B cell (primary cell): Measurements from ENCODE around the gene DKK3. TPM values are rescaled to one million over a fixed set of nuclear protein-coding genes. Genes with fewer than 3 reads are reported as not detected.

Experiments
- ATAC-seq: fragments of 200-7000 bp; cut with Tn5 transposase; one replicate; pipeline ENCODE4 v1.10.0; 2021; ENCODE audit warnings: low read depth, mild to moderate bottlenecking, moderate number of reproducible peaks, moderate library complexity
- CTCF ChIA-PET: fragments of 350-600 bp; sonication (Branson Sonifier 250); formaldehyde crosslinking; loops from one replicate; lab custom pipeline; 2021; ENCODE audit warnings: antibody characterized with exemption, inconsistent platforms; lab: Charles Lee
- POLR2A ChIA-PET: fragments of 350-600 bp; sonication (Branson Sonifier 250); formaldehyde crosslinking; loops from one replicate; lab custom pipeline; 2021; ENCODE audit warnings: antibody characterized with exemption; lab: Charles Lee
- DNase-seq: peaks from one replicate; pipeline ENCODE4 v3.0.0; 2013
- H2AFZ ChIP-seq: 2 replicates; pipeline ENCODE4 v1.6.1; 2012; ENCODE audit warnings: mild to moderate bottlenecking, low read depth, low read length; ENCODE audit not compliant: insufficient read depth, poor library complexity, severe bottlenecking
- H3K27ac ChIP-seq, 2 donors: 1 replicate in 1 of 2; 2 replicates in 1 of 2; pipeline ENCODE4 v1.5.1; 2012 to 2013; ENCODE audit warnings: low read length in 2 of 2, mild to moderate bottlenecking in 2 of 2, moderate library complexity in 1 of 2
- H3K27me3 ChIP-seq, 4 experiments: fragments of 200-600 bp in 1 of 4; sonication (generic) in 1 of 4; replicated peaks in 1 of 4; 1 replicate in 2 of 4; 2 replicates in 2 of 4; pipeline versions ENCODE4 v1.6.1 to v1.7.0; 2013 to 2016; ENCODE audit warnings: low read length in 3 of 4, mild to moderate bottlenecking in 2 of 4, mixed read lengths in 1 of 4, moderate library complexity in 1 of 4; ENCODE audit not compliant: insufficient read depth in 4 of 4, control insufficient read depth in 3 of 4; ENCODE audit errors: control extremely low read depth in 1 of 4
- H3K36me3 ChIP-seq, 2 experiments: replicated peaks in 1 of 2; 1 replicate in 1 of 2; 2 replicates in 1 of 2; pipeline versions ENCODE4 v1.6.1 to v1.7.1; 2013; ENCODE audit warnings: low read length in 1 of 2; ENCODE audit not compliant: insufficient read depth in 2 of 2, control insufficient read depth in 1 of 2; ENCODE audit errors: control extremely low read depth in 1 of 2, extremely low read depth in 1 of 2
- H3K4me1 ChIP-seq, 2 donors: fragments of 200-600 bp in 1 of 2; sonication (generic) in 1 of 2; 1 replicate in 1 of 2; 2 replicates in 1 of 2; pipeline versions ENCODE4 v1.5.1 to v1.6.1; 2013 to 2017; ENCODE audit warnings: low read length in 2 of 2; ENCODE audit not compliant: control insufficient read depth in 2 of 2, insufficient read depth in 2 of 2
- H3K4me2 ChIP-seq: replicated peaks from 2 replicates; pipeline ENCODE3; 2012; ENCODE audit warnings: mild to moderate bottlenecking, low read depth, low read length; ENCODE audit not compliant: poor library complexity, severe bottlenecking
- H3K4me3 ChIP-seq, 5 experiments: fragments of 200-600 bp in 1 of 5; sonication (generic) in 1 of 5; 1 replicate in 3 of 5; 2 replicates in 2 of 5; pipeline versions ENCODE4 v1.5.1 to v1.7.0; 2011 to 2016; ENCODE audit warnings: low read length in 4 of 5, mild to moderate bottlenecking in 4 of 5, low read depth in 2 of 5, control low read depth in 1 of 5, moderate library complexity in 1 of 5; ENCODE audit not compliant: insufficient read depth in 1 of 5; ENCODE audit errors: control extremely low read depth in 1 of 5, extremely low read depth in 1 of 5
- H3K79me2 ChIP-seq: fragments of 200-600 bp; sonication (generic); one replicate; pipeline ENCODE4 v1.6.0; 2016; ENCODE audit warnings: low read length; ENCODE audit not compliant: control insufficient read depth, insufficient read depth
- H3K9ac ChIP-seq: fragments of 200-600 bp; sonication (generic); 2 replicates; pipeline ENCODE4 v1.6.1; 2017; ENCODE audit warnings: mild to moderate bottlenecking, low read length, moderate library complexity
- H3K9me3 ChIP-seq, 3 donors: one replicate each; pipeline versions ENCODE4 v1.6.1 to v1.7.1; 2013; ENCODE audit warnings: low read length in 2 of 3; ENCODE audit not compliant: control insufficient read depth in 2 of 3, insufficient read depth in 1 of 3; ENCODE audit errors: control extremely low read depth in 1 of 3
- H4K20me1 ChIP-seq: 2 replicates; pipeline ENCODE4 v1.6.0; 2012; ENCODE audit warnings: mild to moderate bottlenecking, low read length; ENCODE audit not compliant: insufficient read depth, control insufficient read depth, poor library complexity, severe bottlenecking
- H3K27ac Mint-ChIP-seq: one replicate; pipeline ENCODE4 v1.8.0; 2021; ENCODE audit warnings: mixed read lengths
- H3K27me3 Mint-ChIP-seq: one replicate; pipeline ENCODE4 v1.8.0; 2021; ENCODE audit warnings: mixed read lengths
- H3K4me1 Mint-ChIP-seq: one replicate; pipeline ENCODE4 v1.8.0; 2021; ENCODE audit warnings: mixed read lengths
- H3K4me3 Mint-ChIP-seq: one replicate; pipeline ENCODE4 v1.8.0; 2021; ENCODE audit warnings: mixed read lengths
- H3K9me3 Mint-ChIP-seq: one replicate; pipeline ENCODE4 v1.8.0; 2022; ENCODE audit warnings: mixed read lengths; ENCODE audit not compliant: insufficient read depth
- CTCF ChIP-seq: fragments of 200-600 bp; IDR thresholded peaks from one replicate; pipeline ENCODE4 v1.8.0; 2022; ENCODE audit warnings: antibody characterized with exemption, mild to moderate bottlenecking
- EZH2 ChIP-seq: IDR thresholded peaks from 2 replicates; pipeline ENCODE4 v1.6.1; 2012; ENCODE audit warnings: borderline replicate concordance, low read depth, mild to moderate bottlenecking, moderate library complexity, low read length; ENCODE audit not compliant: insufficient read depth, poor library complexity, severe bottlenecking
- WGBS: methylation state at CpG from one replicate; pipeline ENCODE4 v1.1.5; 2013; ENCODE audit warnings: missing lambda C conversion rate; ENCODE audit not compliant: insufficient coverage; 5-methylcytosine and 5-hydroxymethylcytosine counted together
- intact Hi-C: fragments of 100-400 bp; cut with micrococcal nuclease; formaldehyde crosslinking; loops from one replicate; pipeline ENCODE4 v1.10.0; 2022
- polyA plus RNA-seq: library from polyadenylated mRNA; depleted of rRNA; stranded (reverse); fragments of >200 nt; gene quantifications from 2 replicates; pipeline ENCODE4 v1.2.3, GENCODE V29; 2012
- total RNA-seq, 2 donors: library from RNA; stranded (reverse); fragments of 120-200 nt in 1 of 2; gene quantifications; 1 replicate in 1 of 2; 2 replicates in 1 of 2; pipeline versions ENCODE4 v1.2.3 to v1.2.4, GENCODE V29; 2013 to 2022

DKK3 gene
- total and polyA plus RNA-seq, 2 donors (not counting 1 experiment from before 2014, with no cell fraction given), result 0.33 TPM; not detected in 1

DNA sequence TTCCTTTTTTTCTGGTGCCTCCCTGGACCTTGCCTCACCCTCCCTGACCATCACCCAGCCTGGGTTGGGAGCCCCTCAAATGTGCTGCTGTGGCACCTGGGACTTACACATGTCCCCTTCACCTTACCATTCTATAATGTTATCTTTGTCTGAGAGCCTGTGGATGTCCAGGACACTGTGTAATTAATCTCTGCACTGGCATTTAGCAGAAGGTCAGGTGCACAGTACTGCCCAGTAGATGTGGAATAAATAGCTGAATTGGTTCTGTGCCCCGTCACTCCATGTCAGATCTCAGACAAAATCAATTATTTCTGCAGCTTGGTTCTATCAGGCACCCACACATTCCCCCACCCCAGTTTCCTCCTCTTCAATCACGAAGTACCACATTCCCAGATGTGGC lies 19.9 kb upstream of the DKK3 start:
- Histone ChIP-seq H3K9me3 (peaks cover 0 to 6% (median 3%) of the 10 kb centered on the region in 3 donors), H3K9ac (no peak overlapping the region), H3K4me1 (no peaks in the 10 kb centered on the region), H3K4me2 (no peak overlapping the region), H4K20me1 (no peaks in the 10 kb centered on the region), H3K27ac (no peak overlapping the region), H2AFZ (no peak overlapping the region), H3K79me2 (no peaks in the 10 kb centered on the region), H3K4me3 (no peak overlapping the region), H3K36me3 (no peaks in the 10 kb centered on the region), H3K27me3 (peaks cover 0 to 3% (median 0%) of the 10 kb centered on the region in 4 experiments)
- intact Hi-C loops, result no loop called here
- Mint-ChIP-seq H3K4me1 (no peaks in the 10 kb centered on the region), H3K27ac (no peak overlapping the region), H3K27me3 (peaks cover 18% of the 10 kb centered on the region), H3K4me3 (no peak overlapping the region), H3K9me3 (peaks cover 2% of the 10 kb centered on the region)
- ChIA-PET CTCF (no interaction called here), POLR2A (no interaction called here)
- ATAC-seq (no peak), DNase-seq (no peak)
- no CpG with 5 or more reads among the region's 2 CpGs for WGBS
- TF ChIP-seq EZH2, result no peak
- TF ChIP-seq CTCF, result no peak

- H3K27ac ChIP-seq, result no peak overlapping the region
- H3K27me3 ChIP-seq, result peaks cover 0 to 5% (median 0%) of the 10 kb centered on the region in 4 experiments
- H3K4me2 ChIP-seq, result no peak overlapping the region
- POLR2A ChIA-PET, result no interaction called here
- H3K4me1 ChIP-seq, result no peaks in the 10 kb centered on the region
- WGBS, result 78% methylated on average over 3 of the region's 4 CpGs
- H3K9me3 Mint-ChIP-seq, result peaks cover 2% of the 10 kb centered on the region
- H3K27ac Mint-ChIP-seq, result no peak overlapping the region
- no peak overlapping the region for H3K4me3 ChIP-seq
- H3K4me3 Mint-ChIP-seq, result no peak overlapping the region
- CTCF ChIA-PET, result no interaction called here
- no peak overlapping the region for H3K9ac ChIP-seq
- H3K4me1 Mint-ChIP-seq, result no peaks in the 10 kb centered on the region
- no peaks in the 10 kb centered on the region for H4K20me1 ChIP-seq
- H3K27me3 Mint-ChIP-seq, result peaks cover 29% of the 10 kb centered on the region
- TF ChIP-seq EZH2, result no peak
- TF ChIP-seq CTCF, result no peak
- H2AFZ ChIP-seq, result no peak overlapping the region
- no peaks in the 10 kb centered on the region for H3K36me3 ChIP-seq
- DNase-seq (no peak), ATAC-seq (no peak)
- H3K79me2 ChIP-seq, result no peaks in the 10 kb centered on the region
- intact Hi-C loops, result loop anchor here (2.0 kb wide), 1 partner anchor 40 kb away; no protein-coding TSS in a partner anchor
- peaks cover 0 to 7% (median 6%) of the 10 kb centered on the region in 3 donors for H3K9me3 ChIP-seq
Measured at GRCh38 chr11:12026331-12027211, 18.1 kb upstream of the DKK3 start.
